ENCODE measurements around the gene IL27RA.
"Not testable (repeated sequence)": the region's sequence is repeated elsewhere in the genome, so short reads cannot be mapped to it uniquely, and the experiment has no call there.

IL27RA gene

GRCh38 chr19:14033946-14034345, 2.4 kb downstream of the IL27RA start:
- DNase-seq = no peak

GRCh38 chr19:14035159-14035558, 3.6 kb downstream of the IL27RA start:
- not testable (repeated sequence) for DNase-seq

GRCh38 chr19:14035706-14036105, 4.1 kb downstream of the IL27RA start:
- DNase-seq = no peak

- DNase-seq = no peak
Observed at GRCh38 chr19:14039181-14039580, 7.6 kb downstream of the IL27RA start.

- DNase-seq = not testable (repeated sequence)
Observed at GRCh38 chr19:14042659-14043608, 11.4 kb downstream of the IL27RA start.

- not testable (repeated sequence) for DNase-seq
Observed at GRCh38 chr19:14047866-14048265, 16.3 kb downstream of the IL27RA start.

- DNase-seq = peak; percentile 44
Observed at GRCh38 chr19:14048443-14049153, 17.0 kb downstream of the IL27RA start.

- DNase-seq = no peak
Observed at GRCh38 chr19:14050512-14050911, 18.9 kb downstream of the IL27RA start.

GRCh38 chr19:14050961-14051360, 19.4 kb downstream of the IL27RA start:
- not testable (repeated sequence) for DNase-seq

GRCh38 chr19:14051980-14052379, 20.4 kb downstream of the IL27RA start:
- DNase-seq = no peak

- no peak for DNase-seq
Observed at GRCh38 chr19:14052470-14052869, 20.9 kb downstream of the IL27RA start.

GRCh38 chr19:14053032-14053431, 21.5 kb downstream of the IL27RA start:
- no peak for DNase-seq

GRCh38 chr19:14053500-14053899, 21.9 kb downstream of the IL27RA start:
- no peak for DNase-seq

GRCh38 chr19:14054099-14054498, 22.5 kb downstream of the IL27RA start:
- no peak for DNase-seq

- no peak for DNase-seq
Observed at GRCh38 chr19:14054721-14055120, 23.2 kb downstream of the IL27RA start.

GRCh38 chr19:14055396-14055795, 23.8 kb downstream of the IL27RA start:
- no peak for DNase-seq

- no peak for DNase-seq
Observed at GRCh38 chr19:14056069-14056666, 24.6 kb downstream of the IL27RA start.

GRCh38 chr19:14056741-14057356, 25.3 kb downstream of the IL27RA start:
- no peak for DNase-seq

GRCh38 chr19:14058182-14059092, 26.9 kb downstream of the IL27RA start:
- DNase-seq = no peak

- DNase-seq = no peak
Observed at GRCh38 chr19:14059093-14059480, 27.5 kb downstream of the IL27RA start.

- no peak for DNase-seq
Observed at GRCh38 chr19:14059652-14060155, 28.1 kb downstream of the IL27RA start.
